Esophagus muscularis mucosa (tissue), 4 donors: ENCODE data around the gene NBEA.

Experiments used
- CTCF ChIP-seq, 3 experiments: fragments of 200-600 bp in 2 of 3; fragments of 450-650 bp in 1 of 3; sonication (generic) in 2 of 3; IDR thresholded peaks; one replicate each; pipeline ENCODE4 v1.5.1; 2017 to 2019; ENCODE audit warnings: antibody characterized with exemption in 3 of 3, mild to moderate bottlenecking in 2 of 3, moderate library complexity in 1 of 3
- EP300 ChIP-seq: sonication (generic); formaldehyde crosslinking; IDR thresholded peaks from one replicate; pipeline ENCODE4 v1.6.1; 2017; ENCODE audit warnings: antibody characterized with exemption
- POLR2A ChIP-seq: fragments of 450-650 bp; IDR thresholded peaks from one replicate; pipeline ENCODE4 v1.6.1; 2017; ENCODE audit warnings: antibody characterized with exemption, moderate library complexity, mild to moderate bottlenecking, low read depth
- POLR2AphosphoS5 ChIP-seq, 2 donors: sonication (generic); formaldehyde crosslinking; IDR thresholded peaks; one replicate each; pipeline ENCODE4 v1.6.1; 2017; ENCODE audit warnings: antibody characterized with exemption in 2 of 2

- TF ChIP-seq EP300 (no peak), CTCF (IDR thresholded peaks at IDR 0.05) (no peak), POLR2A (no peak), POLR2AphosphoS5 (IDR thresholded peaks at IDR 0.05) (no peak)
Observed at GRCh38 chr13:35139591-35139990, 197.5 kb downstream of the NBEA start.
